Effector CD8-positive, alpha-beta T cell (primary cell): ENCODE measurements around the gene ACP1.

ENCODE experiments used
- DNase-seq: peaks from one replicate; lab custom pipeline; 2025; lab: John Stamatoyannopoulos, UW

Gene ACP1

DNA sequence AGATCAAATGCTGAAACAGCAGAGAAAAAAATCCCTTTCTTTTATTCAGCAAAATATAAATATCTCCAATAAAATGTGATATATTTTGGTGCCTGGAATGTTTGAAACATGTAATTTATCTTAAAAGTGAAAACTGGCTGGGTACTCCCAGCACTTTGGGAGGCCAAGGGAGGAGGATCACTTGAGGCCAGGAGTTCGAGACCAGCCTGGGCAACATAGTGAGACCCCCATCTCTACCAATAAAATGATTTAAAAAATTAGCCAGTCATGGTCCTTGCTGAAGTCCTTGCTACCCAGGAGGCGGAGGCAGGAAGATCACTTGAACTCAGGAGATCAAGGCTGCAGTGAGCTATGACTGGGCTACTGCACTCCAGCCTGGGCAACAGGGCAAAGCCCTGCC, 9.6 kb upstream of the ACP1 start:
- no peak for DNase-seq

DNA sequence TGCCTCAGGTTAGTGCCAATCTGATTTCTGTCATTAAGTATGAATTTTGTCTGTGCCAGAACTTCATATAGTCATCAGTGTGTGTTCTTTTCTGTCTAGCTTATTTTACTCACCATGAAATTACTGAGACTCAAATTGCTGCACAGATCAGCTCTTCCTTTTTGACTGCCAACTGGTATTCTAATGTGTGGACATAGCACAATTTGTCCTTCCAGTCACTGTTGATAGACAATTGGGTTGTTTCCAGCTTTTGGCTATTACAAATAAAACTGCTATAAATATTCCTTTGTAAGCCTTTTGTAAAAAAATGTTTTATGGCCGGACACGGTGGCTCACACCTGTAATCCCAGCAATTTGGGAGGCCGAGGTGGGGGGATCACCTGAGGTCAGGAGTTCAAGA, 8.7 kb upstream of the ACP1 start:
- DNase-seq, result no peak

DNA sequence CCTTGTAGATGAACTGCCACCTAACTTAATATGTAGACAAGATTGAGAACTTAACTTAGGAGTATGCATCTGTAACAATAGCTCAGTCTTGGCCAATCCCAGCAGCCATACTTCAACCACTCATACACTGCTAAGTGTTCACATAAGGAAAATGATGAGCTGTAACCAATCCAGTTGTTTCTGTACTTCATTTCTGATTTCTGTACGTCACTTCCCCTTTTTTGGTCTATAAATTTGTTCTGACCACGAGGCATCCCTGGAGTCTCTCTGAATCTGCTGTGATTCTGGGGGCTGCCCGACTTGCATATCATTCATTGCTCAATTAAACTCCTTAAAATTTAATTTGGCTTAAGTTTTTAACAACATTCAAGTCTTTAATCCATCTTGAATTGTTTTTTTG, 7.3 kb upstream of the ACP1 start:
- DNase-seq, result no peak

GRCh38 chr2:257842-258241, 6.9 kb upstream of the ACP1 start:
- no peak for DNase-seq

DNA sequence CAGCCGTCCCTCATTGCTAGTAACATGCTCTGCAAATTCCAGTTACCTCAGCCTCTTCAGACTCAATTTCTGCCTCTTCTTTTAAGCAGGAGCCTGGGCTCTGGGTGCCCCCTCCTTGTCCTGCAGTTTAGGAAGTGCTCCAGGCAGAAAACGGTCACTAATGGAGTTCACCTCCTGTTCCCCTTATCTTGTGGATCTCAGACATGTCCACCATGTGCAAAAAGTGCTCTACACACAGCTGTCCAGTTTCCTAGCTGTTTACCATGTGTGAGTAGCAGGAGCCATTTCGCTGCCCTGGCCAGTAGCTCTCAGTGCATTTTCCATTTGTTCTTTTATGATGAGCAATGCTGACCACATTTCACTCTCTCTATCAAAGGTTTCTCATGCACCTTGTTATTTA, 5.8 kb upstream of the ACP1 start:
- DNase-seq, result no peak

GRCh38 chr2:259789-260331, 4.9 kb upstream of the ACP1 start:
- DNase-seq, result no peak

DNA sequence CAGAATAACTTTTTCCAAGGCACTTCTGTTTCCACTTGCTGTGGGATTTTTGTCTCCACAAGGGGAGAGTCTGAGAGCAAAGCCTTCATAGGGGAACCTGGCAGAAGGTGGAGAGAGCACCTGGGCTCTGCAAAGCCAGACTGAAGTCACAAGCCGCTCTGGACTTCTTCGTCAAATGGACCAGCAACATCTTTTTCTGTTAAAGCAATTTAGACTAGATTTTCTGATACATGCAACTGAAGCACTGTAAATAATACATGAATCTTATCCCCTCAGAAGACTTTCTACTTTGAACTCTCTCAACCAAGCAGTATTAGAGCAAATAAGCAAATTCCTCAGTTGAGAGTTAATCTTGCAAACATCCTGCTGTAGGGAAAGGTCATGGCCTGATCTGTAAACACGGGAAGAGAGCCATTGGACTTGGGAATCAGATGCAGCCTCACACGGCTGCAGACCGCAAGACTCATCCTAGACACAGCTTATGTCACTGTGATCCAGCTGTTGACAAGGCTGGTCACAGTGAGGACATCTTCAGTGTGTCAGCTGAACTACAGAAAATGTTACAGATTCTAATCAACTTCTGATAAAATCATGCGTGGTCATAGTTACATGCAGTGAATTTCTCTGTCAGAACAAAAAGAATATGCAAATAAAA, 4.1 kb upstream of the ACP1 start:
- no peak for DNase-seq

DNA sequence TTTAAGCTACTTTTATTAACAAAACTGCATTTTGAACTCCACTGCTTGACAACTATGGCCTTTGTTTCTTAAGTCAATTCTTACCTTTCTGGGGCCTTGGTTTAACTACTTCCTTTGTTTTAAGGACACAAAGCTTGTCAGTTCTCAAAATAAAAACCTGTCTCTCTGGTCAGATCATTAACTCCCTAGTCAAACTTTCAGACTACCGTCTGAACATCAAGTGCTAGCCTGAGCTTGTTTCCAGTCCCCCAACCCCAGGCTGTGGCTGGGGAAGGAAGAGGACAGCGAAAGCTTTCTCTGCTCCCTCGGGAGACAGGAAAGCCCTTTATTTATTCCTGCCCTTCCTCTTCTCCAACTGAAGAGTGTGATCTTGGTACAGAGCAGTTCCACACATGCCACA, 2.6 kb upstream of the ACP1 start:
- no peak for DNase-seq

DNA sequence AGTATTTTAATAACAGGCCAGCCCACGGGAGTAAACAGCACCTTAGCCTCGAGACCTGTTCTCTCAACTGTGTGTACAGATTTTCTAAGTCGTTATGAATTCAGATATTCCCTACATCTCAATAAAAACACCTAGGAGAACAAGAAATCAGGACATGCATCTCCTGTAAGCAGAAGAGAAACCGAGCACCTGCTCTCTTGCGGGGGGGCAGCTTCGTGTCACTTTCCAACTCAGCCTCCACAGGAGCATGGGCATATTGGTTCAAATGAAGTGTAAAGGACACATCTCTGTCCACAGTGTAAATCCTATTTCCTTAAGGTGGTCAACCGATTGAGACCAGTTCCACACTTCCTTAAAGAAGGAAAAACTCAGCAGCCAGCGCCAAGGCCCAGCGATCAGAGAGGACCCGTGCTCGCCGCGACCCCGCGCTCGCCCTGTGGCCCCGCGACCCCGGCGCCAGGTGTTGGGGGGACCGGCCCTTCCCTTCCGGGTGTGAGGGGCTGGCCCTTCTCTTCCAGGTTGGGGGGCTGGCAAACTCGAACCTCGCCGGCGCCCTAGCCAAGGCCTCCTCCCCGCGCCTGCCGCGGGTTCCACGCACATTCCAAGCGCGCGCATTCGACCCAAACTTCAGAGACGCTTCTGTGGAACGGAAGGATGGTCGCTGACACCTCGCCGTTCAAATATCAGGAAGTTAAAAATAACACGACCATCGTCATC, 1.6 kb upstream of the ACP1 start:
- no peak for DNase-seq

GRCh38 chr2:263774-264492, 814 bp upstream of the ACP1 start, which contains the start of gene SH3YL1:
SH3YL1 (minus strand) TSS chr2:264032; CDS start chr2:263984, 48 bp downstream.
- DNase-seq, result peak; percentile 51

- DNase-seq, result no peak
Observed at GRCh38 chr2:268323-268722, 3.6 kb downstream of the ACP1 start.

- no peak for DNase-seq
Observed at GRCh38 chr2:269356-270030, 4.7 kb downstream of the ACP1 start.

DNA sequence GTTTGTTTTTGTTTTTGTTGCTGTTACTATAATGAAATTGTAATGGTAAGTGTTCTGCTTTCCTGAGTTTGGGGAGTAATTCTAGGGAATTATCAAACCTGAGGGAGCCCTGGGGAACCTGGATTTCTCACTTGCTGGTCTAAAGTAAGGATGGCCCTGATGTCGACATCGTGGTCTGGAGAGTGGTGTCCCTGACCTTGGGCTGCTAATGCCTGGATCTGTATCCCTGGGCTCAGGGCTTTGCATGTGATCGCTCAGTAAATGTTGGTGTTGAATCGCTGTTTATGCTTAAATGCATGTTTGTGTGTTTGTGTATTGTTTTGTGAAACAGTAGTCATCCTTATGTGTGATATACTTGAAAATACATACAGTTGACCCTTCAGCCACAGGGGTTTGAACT, 6.1 kb downstream of the ACP1 start:
- no peak for DNase-seq

- no peak for DNase-seq
Observed at GRCh38 chr2:271917-272316, 7.2 kb downstream of the ACP1 start.

GRCh38 chr2:273333-273732, 8.6 kb downstream of the ACP1 start:
- DNase-seq, result no peak

DNA sequence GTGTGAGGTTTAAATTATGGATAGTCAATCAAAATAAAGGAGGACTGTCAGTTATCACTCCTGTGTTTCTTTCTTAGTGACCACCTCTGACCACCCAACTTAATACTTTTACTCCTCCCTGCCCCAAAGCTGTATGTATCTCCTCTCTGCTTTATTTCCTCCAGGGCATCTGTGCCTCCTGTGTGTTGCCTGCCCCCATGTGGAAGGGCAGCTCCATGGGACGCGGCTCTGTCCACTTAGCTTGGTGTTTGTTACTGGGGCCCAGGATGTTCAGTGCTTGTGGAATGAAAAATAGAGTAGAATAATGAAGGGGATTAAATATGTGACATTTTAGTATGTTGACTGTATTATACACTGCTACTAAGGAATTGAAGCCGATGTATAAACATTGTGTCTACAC, 9.8 kb downstream of the ACP1 start:
- no peak for DNase-seq

DNA sequence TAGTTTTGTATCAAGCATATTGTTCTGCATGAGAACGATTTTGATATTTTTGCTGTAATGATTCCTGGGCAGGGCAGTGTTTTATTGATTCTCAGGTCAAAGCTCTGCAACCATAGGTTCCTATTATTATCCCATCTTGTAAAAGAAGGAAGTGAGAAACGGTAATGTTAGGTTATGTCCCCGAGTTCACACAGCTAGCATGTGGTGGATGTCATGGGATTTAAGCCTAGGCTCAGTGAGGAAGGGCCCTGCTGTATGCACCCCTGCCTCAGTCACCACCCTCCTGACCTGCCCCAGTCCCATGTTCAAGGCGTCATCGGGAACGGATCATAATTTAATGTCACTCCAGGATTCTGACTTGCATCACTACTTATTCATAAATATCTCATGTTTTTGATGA, 10.7 kb downstream of the ACP1 start:
- DNase-seq, result no peak

DNA sequence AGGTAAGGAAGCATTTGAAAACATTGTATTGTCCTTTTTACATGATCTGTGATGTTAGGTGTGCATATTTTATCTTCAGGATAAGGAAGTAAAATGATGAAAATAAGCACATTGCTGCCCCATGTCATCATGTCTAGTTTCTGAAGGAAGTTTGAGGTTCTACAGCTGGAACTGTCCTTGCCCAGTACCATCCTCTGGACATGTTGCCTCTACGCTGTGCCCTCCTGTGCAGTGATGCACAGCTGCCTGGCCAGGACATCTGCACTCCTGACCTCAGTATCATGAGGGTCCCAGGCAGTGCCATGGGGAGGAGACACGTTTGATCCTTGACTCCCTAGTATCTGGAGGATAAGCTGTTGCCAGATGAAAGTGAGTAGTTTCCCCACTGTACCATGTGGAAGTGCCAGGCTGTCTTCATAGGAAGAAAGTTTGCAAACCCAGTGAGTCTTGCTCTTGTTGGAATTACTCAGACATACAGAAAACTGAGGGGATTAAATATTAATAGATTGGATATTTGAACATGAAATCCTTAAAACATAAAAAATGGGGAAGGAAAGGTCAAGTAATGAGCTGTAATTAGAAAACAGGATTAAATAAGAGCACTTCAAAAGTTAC, 13.7 kb downstream of the ACP1 start:
- no peak for DNase-seq

DNA sequence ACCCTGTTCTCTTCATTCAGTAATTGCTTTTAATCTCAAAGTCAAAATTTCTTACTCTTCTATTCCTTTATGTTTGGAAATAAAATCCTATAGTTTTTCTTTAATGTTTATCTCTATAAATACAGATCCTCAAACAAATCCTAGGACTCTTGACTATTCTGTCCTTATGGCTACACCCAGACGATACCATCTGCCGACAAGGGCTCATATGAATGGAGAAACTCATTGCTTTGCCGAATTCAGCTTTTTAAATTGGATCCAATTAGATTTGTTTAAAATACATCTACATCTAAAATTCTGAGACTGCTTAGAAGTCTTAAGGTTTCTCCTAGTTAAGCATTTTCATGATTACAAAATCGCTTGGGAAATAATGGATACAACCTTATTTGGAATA, 14.2 kb downstream of the ACP1 start:
- DNase-seq, result no peak

DNA sequence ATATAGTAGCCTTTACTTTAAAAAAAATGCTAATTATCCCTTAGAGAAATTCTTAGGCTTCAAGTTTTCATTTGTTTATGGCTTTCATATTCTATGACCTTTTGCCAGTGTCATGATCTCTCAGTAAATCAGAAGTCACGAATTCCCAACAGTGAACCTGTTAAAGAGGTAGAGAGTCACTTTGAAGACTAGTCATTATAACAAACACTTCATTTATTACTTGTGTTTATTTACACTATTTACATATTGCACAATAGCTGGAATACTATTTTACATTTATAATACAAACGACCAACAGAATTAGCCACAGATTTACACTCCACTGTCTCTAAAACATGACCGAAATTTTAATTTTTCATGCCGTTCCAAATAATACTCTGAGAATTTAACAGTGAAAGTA, 14.6 kb downstream of the ACP1 start:
- DNase-seq, result no peak

DNA sequence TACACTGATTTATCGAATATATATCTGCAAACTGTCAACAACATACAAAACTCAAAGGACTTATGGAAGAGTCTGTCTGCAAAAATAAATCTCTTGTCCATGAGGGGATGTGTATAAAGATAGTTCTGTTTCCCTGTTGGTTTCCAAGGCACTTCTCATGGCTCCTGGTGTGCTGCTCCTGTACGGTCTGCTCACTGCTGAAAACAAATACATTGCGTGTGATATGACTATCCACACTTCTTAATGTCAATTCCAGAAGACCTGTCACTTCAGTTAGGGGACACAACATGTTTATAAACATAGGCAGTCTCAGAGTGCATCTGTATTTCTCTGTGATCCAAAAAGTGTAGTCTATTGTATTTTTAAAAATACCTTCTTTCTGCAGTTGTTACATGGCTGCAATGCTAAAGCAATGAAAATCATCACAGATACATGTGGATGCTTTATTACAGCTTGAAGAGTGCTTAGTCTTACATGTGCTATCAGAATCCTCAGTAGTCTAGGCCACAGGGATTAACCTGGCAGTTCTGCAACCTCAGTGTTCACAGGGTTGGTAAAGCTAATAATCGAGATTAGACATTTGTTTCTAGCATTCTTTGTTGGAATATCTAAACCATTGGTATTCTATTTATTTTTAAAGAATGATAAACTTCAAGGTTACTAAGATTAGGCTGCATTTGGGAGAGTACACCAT, 15.4 kb downstream of the ACP1 start:
- DNase-seq, result no peak
